Ishikawa (cell line): ENCODE data around the gene EPHA2.

Experiments used
- EGR1 ChIP-seq: IDR thresholded peaks from 2 replicates; pipeline ENCODE4 v1.6.1; 2012
- EP300 ChIP-seq: IDR thresholded peaks from 2 replicates; pipeline ENCODE4 v1.6.1; 2012; ENCODE audit warnings: borderline replicate concordance
- NFIC ChIP-seq: IDR thresholded peaks from 2 replicates; pipeline ENCODE4 v1.6.1; 2012
- TAF1 ChIP-seq: IDR thresholded peaks from 2 replicates; pipeline ENCODE4 v1.6.1; 2012; ENCODE audit warnings: low read depth, mild to moderate bottlenecking

- TF ChIP-seq EP300, result no peak; the same call in 1 of the 2 replicates
- TF ChIP-seq NFIC, result no peak
- no peak for TF ChIP-seq EGR1
- TF ChIP-seq TAF1, result no peak
These were observed 11.7 kb upstream of the EPHA2 start for GRCh38 chr1:16167331-16168143.
